Caki2 (cell line): Measurements from ENCODE around the gene SYMPK. TPM values are rescaled to one million over a fixed set of nuclear protein-coding genes. Genes with fewer than 3 reads are reported as not detected.
"Not testable (repeated sequence)": the region's sequence is repeated elsewhere in the genome, so short reads cannot be mapped to it uniquely, and the experiment has no call there.

Source experiments
- DNase-seq: peaks from one replicate; pipeline ENCODE4 v3.0.0-alpha.2; 2015; ENCODE audit warnings: low read depth
- in situ Hi-C: cut with HindIII; loops from 2 replicates; pipeline ENCODE4 v1.10.0; 2016; ENCODE audit warnings: low sequenced_read_pairs, low pct_unique_long_range_greater_than_20kb, mixed read lengths
- total RNA-seq: library from RNA; depleted of rRNA; stranded (reverse); fragments of >200 nt; shearing (Covaris generic); gene quantifications from 2 replicates; pipeline ENCODE4 v1.2.3, GENCODE V29; 2014; ENCODE audit warnings: low replicate concordance

The SYMPK gene
- total RNA-seq, 1 experiment from 2014 or later = 83.9 TPM

DNA sequence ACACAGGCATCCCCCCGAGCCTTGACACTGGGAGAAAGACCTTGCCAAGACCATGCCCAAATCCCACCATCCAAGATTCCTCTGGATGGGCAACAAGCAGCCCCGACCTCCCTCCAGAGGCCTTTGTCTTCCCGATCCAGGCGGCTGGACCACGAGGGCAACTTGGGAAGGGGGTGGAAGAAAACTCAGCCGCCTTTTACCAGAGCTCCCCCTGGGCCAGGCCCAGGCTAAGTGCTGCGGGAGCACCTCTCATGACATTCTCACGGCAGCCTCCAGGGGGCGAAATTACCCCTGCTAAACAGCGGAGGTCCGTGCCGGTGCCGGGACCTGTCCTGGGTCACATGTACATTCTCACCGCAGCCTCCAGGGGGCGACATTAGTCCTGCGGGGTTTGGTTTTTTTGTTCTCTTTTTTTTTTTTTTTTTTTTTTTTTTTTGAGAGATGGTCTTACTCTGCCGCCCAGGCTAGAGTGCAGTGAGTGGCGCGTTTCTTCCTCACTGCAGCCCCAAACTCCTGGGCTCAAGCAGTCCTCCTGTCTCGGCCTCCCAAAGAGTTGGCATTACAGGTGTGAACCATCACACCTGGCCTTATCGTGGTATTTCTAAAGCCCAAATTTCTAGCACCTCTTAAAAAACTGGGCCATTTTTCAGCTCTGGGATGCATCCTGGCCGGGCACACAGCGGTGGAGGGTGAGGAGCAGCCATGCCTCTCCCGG is 45.8 kb downstream of the SYMPK start:
- in situ Hi-C loops = no loop called here
- peak; percentile 94 for DNase-seq

DNA sequence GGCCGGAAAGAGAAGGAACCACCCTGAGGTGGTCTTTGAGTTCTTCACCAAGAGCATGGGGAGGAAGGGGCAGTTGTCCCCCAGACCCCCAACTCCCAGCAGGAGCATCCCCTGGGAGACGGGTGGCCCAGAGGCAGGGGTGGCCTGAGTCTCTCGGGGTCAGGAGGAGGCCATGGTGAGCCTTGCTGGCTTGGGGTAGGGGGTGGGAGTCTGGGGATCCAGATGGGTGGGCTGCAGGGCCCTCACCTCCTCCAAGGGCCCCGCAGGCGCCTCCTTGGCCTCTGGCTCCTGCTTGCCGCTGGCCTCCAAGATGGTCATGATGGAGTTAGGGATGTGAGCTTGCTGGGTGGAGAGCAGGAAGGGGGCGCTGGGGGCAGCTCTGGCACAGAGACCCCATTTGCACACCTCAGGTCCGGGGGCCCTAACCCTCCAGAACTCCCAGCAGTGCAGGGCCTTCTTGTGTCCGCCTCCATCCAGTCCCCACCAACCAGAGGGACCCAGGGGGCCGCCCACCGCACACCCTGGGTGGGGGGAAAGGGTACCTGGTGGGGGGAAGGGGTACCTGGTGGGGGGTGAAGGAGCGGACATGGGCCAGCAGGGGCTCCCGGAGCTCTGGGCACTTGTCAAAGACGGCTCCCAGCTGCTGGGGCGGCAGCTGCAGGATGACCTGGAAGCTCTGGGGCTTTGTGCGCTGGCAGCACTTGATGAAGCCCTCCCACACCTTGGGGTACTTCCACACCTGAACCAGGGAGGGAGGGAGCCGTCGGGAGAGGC is 46.5 kb downstream of the SYMPK start:
- in situ Hi-C loops = no loop called here
- no peak for DNase-seq

DNA sequence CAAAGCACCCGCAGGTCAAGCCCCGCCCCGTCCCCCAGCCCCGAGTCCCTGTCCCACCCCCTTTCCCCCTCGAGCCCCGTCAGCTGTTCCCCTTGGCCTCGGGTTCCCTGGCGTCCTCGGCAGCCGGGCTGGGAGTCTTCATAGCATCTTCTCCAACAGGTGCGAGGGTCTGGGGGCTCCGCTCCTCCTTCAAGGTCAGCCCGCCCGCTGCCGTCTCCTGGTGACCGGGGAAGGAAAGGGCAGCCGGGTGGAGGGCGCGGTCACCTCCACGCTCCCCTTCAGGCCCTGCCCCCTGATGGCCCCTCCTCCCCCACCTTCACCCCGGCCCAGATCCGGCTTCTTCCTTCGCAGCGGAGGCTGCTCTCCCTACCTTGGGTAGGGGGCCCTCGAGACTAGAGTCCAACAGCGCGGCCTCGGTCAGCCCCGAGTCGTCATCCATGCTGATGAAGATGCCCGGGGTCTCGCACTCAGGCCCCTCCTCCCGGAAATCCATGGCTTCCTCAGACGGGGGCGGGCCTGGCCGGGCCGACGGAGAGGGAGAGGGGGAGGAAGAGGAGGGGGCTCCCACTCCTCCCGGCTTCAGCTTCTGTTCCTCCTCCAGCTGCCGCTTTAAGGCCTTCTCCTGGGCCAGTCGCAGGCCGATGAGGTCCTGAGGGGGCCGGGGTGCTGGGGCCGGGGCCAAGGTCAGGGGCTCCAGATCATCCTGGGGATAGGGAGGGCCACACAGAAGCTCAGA is 47.3 kb downstream of the SYMPK start:
- DNase-seq = no peak
- in situ Hi-C loops = no loop called here

DNA sequence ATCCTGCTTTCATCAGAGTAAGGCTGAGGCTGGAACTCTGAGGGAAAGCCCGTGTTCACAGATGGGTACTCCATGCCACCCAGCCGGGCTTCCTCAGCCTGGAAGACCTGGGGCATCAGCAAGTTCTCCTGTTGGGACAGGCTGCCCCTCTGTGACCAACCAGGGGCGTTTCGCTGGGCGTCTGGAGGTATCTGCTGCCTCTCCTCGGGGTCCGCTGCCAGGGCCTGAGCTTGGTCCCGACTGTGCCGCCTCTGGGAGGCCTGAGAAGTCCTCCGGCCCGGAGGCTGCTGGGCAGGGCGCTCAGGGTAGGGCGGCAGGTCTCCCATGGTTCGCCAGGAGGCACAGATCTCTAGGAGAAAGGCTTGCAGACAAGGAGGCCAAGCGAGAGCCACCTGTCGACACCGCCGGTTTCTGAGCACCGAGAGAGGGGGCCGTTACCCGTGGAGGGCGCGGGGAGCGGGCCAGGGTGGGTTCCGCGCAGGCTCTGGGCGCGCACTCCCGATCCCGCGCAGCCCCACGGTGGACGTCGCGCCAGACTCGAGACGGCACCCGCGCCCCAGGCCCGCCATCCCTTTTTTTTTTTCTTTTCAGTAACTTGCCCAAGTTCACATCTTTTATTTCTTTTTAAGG is 48.0 kb downstream of the SYMPK start, which contains the start of gene RSPH6A:
RSPH6A (minus strand) TSS at position 458 of the 630 bp plus-strand sequence; CDS start at position 326, 132 bp downstream.
- in situ Hi-C loops = no loop called here
- no peak for DNase-seq

DNA sequence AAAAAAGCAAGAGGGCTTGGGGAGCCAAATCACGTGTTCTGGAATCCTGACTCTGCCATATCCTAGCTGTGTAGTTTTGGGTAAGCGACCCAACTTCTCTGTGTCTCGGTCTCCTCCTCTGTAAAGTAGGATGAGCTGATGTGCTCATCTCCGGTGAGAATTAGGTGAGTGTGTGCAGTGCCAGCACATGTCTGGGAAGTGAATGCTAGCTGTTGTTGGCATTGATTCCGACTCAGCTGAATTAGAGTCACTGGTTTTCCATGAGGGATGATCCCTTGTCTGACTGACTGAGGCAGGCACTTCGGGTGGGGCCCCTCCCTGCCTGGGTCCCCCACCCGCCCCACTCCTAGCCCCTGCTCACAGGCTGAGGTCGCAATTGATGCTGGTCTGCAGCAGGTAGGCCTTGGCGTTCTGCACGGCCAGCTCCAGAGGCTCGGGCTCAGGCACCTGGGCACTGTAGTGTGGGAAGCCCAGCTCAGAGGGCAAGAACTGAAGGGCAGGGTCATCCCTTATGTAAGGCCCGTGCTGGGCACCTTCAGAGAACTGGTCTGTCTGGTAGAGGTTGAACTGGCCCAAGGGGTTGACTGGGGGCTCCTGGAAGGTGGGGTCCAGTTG is 48.7 kb downstream of the SYMPK start:
- in situ Hi-C loops = no loop called here

DNA sequence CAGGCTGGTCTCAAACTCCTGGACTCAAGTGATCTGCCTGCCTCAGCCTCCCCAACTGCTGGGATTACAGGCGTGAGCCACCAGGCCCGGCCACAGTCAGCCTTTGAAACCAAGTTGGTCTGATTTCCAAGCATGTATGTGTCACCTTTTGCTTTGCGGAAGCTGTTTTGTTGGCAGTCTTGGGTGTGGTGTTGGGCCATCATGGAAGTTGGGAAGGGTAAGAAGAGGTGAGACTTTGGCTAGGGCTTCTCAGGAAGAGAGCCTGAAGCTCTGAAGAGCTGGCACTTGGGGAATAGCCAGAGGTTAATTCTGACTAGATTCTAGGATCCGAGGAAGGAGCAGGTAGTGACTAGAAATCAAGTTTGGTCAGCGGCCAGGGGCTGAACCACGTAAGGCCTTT is 50.6 kb downstream of the SYMPK start:
- in situ Hi-C loops = no loop called here
- no peak for DNase-seq

More for the DNA sequence above, 48.7 kb downstream of the SYMPK start:
- peak; percentile 37 for DNase-seq

DNA sequence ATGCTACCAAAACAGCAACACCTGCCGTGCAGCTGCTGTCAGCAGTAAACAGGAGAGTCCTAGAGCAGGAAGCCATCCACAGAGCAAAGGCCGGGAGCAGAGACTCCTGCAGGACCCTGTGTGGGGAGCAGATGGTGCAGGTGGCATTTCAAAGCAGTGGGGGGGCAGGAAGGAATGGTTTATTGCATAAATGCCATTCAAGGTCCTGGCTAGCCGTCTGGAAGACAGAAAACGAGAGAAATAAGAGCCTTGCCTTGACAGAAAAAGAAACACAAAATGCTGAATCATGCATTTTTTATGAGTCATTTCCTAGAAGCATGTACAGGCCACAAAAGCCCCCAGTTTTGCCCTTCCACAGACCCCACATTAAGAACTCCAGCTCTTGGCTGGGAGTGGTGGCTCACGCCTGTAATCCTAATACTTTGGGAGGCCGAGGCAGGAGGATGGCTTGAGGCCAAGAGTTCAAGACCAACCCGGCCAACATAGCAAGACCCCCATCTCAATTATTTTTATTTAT is 53.2 kb downstream of the SYMPK start:
- in situ Hi-C loops = no loop called here
- peak; percentile 84 for DNase-seq

DNA sequence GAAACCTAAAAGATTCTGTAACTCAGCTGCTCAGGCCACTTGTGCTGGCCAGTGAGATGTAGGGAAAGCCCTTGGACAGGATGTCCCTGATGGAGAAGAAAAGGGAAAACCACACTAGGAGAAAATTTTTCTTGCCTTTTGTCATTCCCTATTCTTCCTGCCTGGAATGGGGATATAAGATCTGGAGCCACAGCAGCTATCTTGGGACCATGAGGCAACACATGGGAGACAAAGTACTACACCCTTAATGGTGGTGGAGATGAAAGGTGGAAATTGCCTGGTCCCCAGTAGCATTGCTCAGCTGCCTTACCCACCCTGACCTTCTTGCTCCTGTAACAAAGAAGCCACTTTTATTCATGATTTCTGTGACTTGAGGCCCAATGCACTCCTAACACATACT is 57.2 kb downstream of the SYMPK start:
- DNase-seq = no peak
- in situ Hi-C loops = no loop called here

DNA sequence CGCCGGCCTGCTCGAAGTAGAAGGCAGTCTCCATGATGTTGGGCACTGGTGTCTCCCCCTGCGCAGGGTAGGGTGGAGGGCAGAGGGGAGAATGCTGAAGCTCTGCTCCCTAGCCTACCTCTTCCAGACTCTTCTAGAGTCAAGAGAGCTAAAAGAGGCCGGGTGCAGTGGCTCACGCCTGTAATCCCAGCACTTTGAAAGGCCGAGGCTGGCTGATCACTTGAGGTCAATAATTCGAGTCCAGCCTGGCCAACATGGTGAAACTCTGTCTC is 58.1 kb downstream of the SYMPK start:
- DNase-seq = no peak
- in situ Hi-C loops = no loop called here

DNA sequence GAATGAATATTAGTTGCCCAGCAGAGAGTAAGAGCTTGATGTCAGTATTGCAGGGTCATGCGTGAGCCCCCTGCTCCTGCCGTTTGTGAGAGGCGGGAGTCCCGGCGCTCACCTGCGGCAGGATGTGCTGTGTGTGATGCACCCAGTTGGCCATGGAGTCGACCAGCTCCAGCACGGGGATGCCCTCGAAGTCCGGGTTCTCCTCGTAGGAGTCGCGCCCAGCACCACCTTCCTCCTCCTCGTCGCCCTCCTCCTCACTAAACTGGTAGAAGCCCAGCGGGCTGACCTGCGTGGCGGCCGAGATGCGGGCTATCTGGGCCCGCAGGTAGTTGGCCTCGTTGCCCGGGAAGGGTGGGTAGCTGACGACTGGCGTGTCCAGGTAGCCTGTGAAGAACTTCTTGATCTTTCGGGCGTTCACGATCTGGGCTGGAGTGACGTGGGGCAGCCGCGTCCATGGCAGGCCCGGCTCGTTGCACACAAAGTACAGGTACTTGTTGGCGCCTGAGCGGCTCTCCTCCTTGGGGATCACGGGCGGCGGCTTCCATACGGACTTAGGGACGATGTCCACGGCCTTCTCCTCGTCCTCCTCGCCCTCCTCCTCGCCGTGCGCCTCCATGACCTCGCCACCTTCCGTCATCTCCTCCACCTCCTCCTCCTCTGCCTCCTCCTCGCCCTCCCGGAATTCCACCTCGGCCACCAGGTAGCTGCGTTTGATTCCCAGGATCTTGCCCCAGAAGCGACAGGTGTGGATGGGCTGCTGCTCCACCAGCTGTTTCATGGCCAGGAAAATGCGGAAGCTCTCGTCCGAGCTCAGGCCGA is 58.6 kb downstream of the SYMPK start:
- in situ Hi-C loops = no loop called here
- DNase-seq = no peak

DNA sequence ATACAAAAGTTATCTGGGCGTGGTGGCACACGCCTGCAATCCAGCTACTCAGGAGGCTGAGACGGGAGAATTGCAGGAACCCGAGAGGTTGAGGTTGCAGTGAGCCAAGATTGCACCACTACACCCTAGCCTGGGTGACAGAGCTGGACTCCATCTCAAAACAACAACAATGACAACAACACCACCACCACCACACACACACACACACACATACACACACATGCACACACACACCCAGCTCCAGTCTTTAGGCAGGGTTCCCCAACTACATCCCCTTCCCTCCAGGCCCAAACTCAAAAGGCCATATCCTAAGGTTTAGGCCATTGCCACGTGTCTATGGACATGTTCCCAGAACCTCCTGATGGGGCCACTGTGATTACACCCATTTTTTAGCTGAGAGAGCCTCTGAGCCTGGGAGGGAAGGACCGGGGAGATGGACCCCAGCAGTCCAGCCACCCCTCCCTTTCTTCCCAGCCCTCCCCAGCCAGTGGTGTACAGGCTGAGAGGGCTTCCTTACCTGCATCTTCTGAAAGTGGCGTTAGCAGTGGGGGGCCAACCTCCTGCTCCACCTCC is 61.3 kb downstream of the SYMPK start:
- DNase-seq = no peak
- in situ Hi-C loops = no loop called here

DNA sequence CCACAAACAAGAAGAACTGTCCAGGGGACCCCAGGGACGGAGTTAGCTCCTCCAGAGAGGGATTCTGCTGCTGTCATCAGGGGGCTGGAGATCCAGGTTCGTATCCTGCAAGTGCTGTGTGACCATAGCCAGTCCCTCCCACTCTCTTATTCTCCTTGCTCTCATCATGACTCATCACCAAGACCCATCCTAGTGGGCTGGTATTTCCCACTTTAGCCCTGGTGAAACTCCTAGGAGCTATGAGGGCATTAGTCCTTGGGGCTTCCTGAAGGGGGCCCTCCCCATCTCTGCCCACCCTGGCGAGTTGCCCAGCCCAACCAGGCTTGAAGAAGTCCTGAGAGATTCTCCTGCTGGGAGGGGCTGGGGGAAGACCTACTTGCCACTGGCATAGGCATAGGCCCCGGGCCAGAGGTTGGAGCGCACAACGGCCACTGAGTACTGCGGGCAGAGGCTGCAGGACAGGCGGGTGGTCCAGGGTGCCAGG is 62.8 kb downstream of the SYMPK start:
- in situ Hi-C loops = no loop called here
- DNase-seq = peak; percentile 97

DNA sequence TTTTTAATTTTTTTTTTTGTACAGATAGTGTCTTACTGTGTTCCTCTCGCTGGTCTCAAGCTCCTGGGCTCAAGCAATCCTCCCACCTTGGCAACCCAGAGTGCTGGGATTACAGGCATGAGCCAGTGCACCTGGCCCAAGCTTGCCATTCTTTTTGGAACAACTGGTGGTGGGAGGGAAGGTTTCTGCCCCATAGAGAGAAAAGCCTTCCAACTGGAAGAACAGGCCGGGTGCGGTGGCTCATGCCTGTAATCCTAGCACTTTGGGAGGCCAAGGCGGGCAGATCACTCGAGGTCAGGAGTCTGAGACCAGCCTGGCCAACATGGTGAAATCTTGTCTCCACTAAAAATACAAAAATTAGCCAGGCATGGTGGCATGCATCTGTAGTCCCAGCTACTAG is 63.4 kb downstream of the SYMPK start:
- in situ Hi-C loops, DNase-seq: not testable (repeated sequence)

DNA sequence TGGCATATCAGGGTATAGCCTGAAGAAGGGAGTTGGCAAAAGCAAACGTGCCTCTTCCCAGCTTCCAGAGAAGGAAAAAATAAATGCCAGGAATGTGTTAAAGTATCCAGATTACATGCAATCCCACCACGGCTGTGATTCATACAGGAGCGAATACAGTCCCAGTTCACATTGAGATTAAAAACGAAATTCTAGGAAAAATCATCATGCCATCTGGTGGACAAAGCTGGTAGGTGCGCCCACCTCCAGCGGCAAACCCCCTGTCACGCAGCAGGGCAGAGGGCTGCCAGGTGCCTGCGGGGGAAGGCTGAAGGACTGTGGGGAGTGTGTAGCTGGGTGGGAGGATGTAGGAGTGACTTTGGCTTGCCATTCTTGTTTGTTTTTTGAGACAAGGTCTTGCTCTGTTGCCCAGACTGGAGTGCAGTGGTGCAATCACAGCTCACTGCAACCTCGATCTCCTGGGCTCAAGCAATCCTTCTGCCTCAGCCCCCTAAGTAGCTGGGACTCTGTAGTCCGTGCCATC is 63.9 kb downstream of the SYMPK start:
- peak; percentile 92 for DNase-seq

DNA sequence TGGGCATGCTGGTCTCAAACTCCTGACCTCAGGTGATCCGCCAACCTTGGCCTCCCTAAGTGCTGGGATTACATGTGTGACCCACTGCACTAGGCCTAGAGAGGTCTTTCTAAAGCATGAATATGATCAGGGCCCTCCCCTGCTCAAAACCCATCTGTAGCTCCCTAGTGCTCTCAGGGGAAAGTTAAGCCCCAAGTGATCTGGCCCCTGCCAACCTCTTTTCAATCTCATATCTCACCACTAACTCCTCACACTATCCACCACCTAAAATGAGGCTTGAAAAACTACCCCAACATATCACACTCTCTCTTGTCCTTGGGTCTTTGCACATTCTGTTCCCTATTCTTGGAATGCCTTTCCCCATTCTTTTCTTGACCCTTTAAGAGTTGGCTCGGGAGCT is 68.3 kb downstream of the SYMPK start:
- no peak for DNase-seq
- in situ Hi-C loops = no loop called here

More for the DNA sequence above, 63.9 kb downstream of the SYMPK start:
- in situ Hi-C loops = no loop called here

DNA sequence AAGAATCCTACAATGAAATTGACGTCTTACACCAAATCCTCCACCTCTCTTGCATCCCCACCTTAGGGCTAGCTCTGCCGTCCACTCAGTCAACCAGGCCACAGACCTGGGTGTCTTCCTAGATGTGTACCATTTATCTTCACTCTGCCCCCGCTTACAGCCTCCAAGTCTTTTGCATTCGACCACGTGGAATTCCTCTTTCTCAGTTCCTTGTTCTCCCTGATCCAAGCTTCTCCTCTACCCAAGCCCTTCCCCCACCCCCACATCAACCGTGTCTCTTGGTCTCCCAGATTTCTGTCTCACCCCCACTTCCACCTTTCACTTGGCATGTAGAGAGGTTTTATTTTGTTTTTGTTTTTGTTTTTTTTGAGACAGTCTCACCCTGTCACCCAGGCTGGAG is 69.1 kb downstream of the SYMPK start:
- in situ Hi-C loops = no loop called here
- DNase-seq = no peak

DNA sequence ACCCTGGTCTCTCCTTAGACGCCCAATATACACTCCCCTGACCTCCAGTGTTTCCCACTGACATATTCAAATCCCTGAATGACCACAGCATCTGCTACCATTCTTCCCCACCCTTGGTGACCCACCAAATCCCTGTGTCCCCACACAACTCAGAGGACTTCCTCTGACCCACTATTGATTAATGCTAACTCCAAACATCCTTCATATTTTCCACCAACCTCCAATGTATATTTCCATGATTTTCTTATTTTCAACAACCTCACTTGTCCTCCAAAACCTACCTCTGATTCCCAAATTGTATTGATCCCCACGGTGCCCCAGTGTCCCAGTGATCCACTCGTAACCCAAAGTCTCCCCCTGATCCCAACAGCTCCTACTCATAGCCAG is 69.8 kb downstream of the SYMPK start:
- no peak for DNase-seq
- in situ Hi-C loops = no loop called here
